ENCODE measurements around the gene LMX1B. TPM values are rescaled to one million over a fixed set of nuclear protein-coding genes. Genes with fewer than 3 reads are reported as not detected.

The LMX1B gene
- total and polyA plus RNA-seq, 2 donors (not counting 3 experiments of a cell fraction or from before 2014, with no cell fraction given): not detected

DNA sequence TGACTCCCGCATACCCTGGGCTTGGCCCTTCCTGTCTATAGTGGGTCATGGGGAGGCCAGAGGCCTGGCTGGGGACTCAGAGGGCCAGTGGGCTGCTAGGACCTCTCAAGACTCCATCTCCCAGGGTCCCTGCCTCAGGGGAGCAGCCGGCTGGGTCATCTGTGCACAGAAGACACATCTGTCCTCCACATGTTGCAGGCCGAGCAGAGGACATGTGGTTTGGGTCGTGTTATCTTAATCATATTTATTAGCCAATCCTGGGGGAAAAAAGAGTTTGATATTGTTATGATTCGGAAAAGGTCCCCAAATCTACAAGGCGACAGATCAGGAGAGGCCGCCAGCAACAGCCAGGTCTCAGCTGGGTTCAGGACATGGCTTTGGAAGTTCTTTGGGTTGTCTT is 14.4 kb downstream of the LMX1B start:
- FAIRE-seq (no peak), DNase-seq (ENCODE audit: low read depth, low spot score) (no peak)
- H3K9me1 ChIP-seq (replicated peaks; ENCODE audit: control insufficient read depth, extremely low read depth, insufficient read depth, low read length): no peaks in the 10 kb centered on the region
- H3K4me2 ChIP-seq (ENCODE audit: insufficient read depth, low read length): no peak overlapping the region
- intact Hi-C loops (cut with micrococcal nuclease) (no loop called here), dilution Hi-C loops (cut with MboI; ENCODE audit: extremely low pct_ligation_motif_present, low sequenced_read_pairs) (no loop called here)
- no peak overlapping the region for H2AFZ ChIP-seq (ENCODE audit: low read depth, low read length)
- H3K27ac ChIP-seq (ENCODE audit: insufficient read depth, low read depth, low read length): no peak overlapping the region
- H3K36me3 ChIP-seq (ENCODE audit: control insufficient read depth in 2 of 2, extremely low read depth in 1 of 2, insufficient read depth in 2 of 2, low read length in 2 of 2): no peaks in the 10 kb centered on the region
- H3K79me2 ChIP-seq (ENCODE audit: control insufficient read depth, insufficient read depth, low read length): no peaks in the 10 kb centered on the region
- BruUV-seq (replicated peaks): no TSS peak
- no peaks in the 10 kb centered on the region for H3K4me1 ChIP-seq (ENCODE audit: control insufficient read depth, extremely low read depth, insufficient read depth, low read length)
- TF ChIP-seq POLR2AphosphoS5 (IDR thresholded peaks at IDR 0.05; ENCODE audit: insufficient read depth, low read depth, low read length) (no peak), MYC (IDR thresholded peaks at IDR 0.05; ENCODE audit: low read depth, low read length) (no peak)
- no peaks in the 10 kb centered on the region for H3K9me3 ChIP-seq (replicated peaks; ENCODE audit: control insufficient read depth, insufficient read depth, low read length)
- peaks cover 75 to 77% of the 10 kb centered on the region in 2 experiments for H3K27me3 ChIP-seq (ENCODE audit: control insufficient read depth in 2 of 2, insufficient read depth in 2 of 2, low read length in 2 of 2)
- POLR2A ChIA-PET: no interaction called here
- no peak overlapping the region for H3K4me3 ChIP-seq (replicated peaks in 1 of 3; ENCODE audit: insufficient read depth in 1 of 3, low read depth in 1 of 3, low read length in 3 of 3)
- H4K20me1 ChIP-seq (replicated peaks; ENCODE audit: control insufficient read depth, extremely low read depth, insufficient read depth, low read length): no peaks in the 10 kb centered on the region
- CTCF ChIA-PET: interaction anchor here (1.0 to 2.7 kb wide), 2 partner anchors 7 to 62 kb away, joined by 3 to 8 read pairs; no protein-coding TSS in a partner anchor
- no peak overlapping the region for H3K9ac ChIP-seq (replicated peaks; ENCODE audit: extremely low read depth, insufficient read depth, low read length)

DNA sequence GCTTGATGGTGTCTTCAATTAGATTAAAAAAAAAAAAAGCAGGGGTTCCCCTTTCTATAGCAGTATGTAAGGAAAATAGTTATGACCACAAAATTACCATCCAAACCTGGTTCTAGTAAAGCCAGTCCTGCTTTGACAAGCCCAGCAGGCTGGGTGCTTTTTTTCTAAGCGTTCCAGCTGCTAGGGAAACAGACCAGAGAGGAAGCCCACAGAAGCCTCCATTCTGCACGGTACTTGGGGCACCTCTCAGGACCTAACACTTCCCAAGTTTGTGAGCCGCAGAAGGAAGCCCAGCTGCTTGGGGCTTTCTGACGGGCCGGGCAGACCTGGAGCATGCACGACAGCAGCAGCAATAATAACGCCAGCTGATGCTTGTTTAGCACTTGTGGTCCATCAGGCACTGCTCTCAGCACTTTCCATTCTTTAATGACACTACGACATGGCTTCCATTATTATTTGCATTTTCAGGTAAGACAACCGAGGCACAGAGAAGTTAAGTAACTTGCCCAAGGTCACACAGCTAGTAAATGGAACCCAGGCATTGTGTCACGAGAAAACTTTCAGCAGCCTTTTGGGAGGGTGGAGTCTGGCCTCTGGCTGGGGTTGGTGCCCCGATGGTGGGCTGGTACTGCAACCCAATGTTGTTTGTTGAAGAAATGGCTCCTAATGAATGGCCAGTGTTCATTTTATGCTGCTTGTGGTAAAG is 15.4 kb downstream of the LMX1B start:
- Histone ChIP-seq H3K27me3 (ENCODE audit: control insufficient read depth in 2 of 2, insufficient read depth in 2 of 2, low read length in 2 of 2) (peaks cover 67 to 68% of the 10 kb centered on the region in 2 experiments), H3K27ac (ENCODE audit: insufficient read depth, low read depth, low read length) (no peak overlapping the region), H2AFZ (ENCODE audit: low read depth, low read length) (no peak overlapping the region), H3K4me2 (ENCODE audit: insufficient read depth, low read length) (no peak overlapping the region), H3K9me3 (replicated peaks; ENCODE audit: control insufficient read depth, insufficient read depth, low read length) (no peaks in the 10 kb centered on the region), H3K9me1 (replicated peaks; ENCODE audit: control insufficient read depth, extremely low read depth, insufficient read depth, low read length) (no peaks in the 10 kb centered on the region), H3K9ac (replicated peaks; ENCODE audit: extremely low read depth, insufficient read depth, low read length) (no peak overlapping the region), H3K4me1 (ENCODE audit: control insufficient read depth, extremely low read depth, insufficient read depth, low read length) (no peaks in the 10 kb centered on the region), H3K36me3 (ENCODE audit: control insufficient read depth in 2 of 2, extremely low read depth in 1 of 2, insufficient read depth in 2 of 2, low read length in 2 of 2) (no peaks in the 10 kb centered on the region), H3K4me3 (replicated peaks in 1 of 3; ENCODE audit: insufficient read depth in 1 of 3, low read depth in 1 of 3, low read length in 3 of 3) (no peak overlapping the region), H4K20me1 (replicated peaks; ENCODE audit: control insufficient read depth, extremely low read depth, insufficient read depth, low read length) (no peaks in the 10 kb centered on the region), H3K79me2 (ENCODE audit: control insufficient read depth, insufficient read depth, low read length) (no peaks in the 10 kb centered on the region)
- CTCF ChIA-PET: interaction anchor here (0.7 to 1.7 kb wide), 4 partner anchors 8 to 125 kb away, joined by 3 to 9 read pairs (median 4); no protein-coding TSS in a partner anchor
- BruUV-seq (replicated peaks): no TSS peak
- FAIRE-seq: no peak
- dilution Hi-C loops (cut with MboI; ENCODE audit: extremely low pct_ligation_motif_present, low sequenced_read_pairs) (no loop called here), intact Hi-C loops (cut with micrococcal nuclease) (no loop called here)
- DNase-seq (ENCODE audit: low read depth, low spot score): no peak
- POLR2A ChIA-PET: no interaction called here
- TF ChIP-seq FOS (IDR thresholded peaks at IDR 0.05; ENCODE audit: borderline replicate concordance, insufficient read depth, low read length) (no peak), MYC (IDR thresholded peaks at IDR 0.05; ENCODE audit: low read depth, low read length) (no peak), POLR2AphosphoS5 (IDR thresholded peaks at IDR 0.05; ENCODE audit: insufficient read depth, low read depth, low read length) (no peak), JUN (IDR thresholded peaks at IDR 0.05; ENCODE audit: borderline replicate concordance, insufficient read depth, insufficient read length, low read depth) (no peak), POLR2A (IDR thresholded peaks at IDR 0.05; ENCODE audit: low read depth, low read length) (no peak), GATA2 (IDR thresholded peaks at IDR 0.05; ENCODE audit: insufficient read depth, insufficient read length, low read depth, low read length) (no peak), EZH2 (IDR thresholded peaks at IDR 0.05; ENCODE audit: borderline replicate concordance, low read depth, low read length, severe bottlenecking) (no peak)

Measured in endothelial cell of umbilical vein (primary cell).